DND-41 (cell line): ENCODE measurements around the gene OR10AD1.

Experiments
- ATAC-seq: fragments of 200-7000 bp; cut with Tn5 transposase; 3 replicates; pipeline ENCODE4 v1.9.1; 2021; ENCODE audit warnings: low read depth; ENCODE audit not compliant: insufficient read depth
- DNase-seq: peaks from one replicate; pipeline ENCODE4 v3.0.0-alpha.2; 2020
- H2AFZ ChIP-seq: 2 replicates; pipeline ENCODE4 v1.6.0; 2012; ENCODE audit warnings: low read depth, low read length
- H3K27ac ChIP-seq: 2 replicates; pipeline ENCODE4 v1.5.1; 2012; ENCODE audit warnings: low read length, inconsistent platforms
- H3K27me3 ChIP-seq: fragments of 200-600 bp; sonication (generic); 2 replicates; pipeline ENCODE4 v1.6.0; 2012; ENCODE audit warnings: low read length, mild to moderate bottlenecking, inconsistent platforms; ENCODE audit not compliant: insufficient read depth, poor library complexity
- H3K36me3 ChIP-seq: 2 replicates; pipeline ENCODE4 v1.5.1; 2012; ENCODE audit warnings: low read length, inconsistent platforms; ENCODE audit not compliant: insufficient read depth
- H3K4me1 ChIP-seq: 2 replicates; pipeline ENCODE4 v1.5.1; 2012; ENCODE audit warnings: mild to moderate bottlenecking, low read length; ENCODE audit not compliant: insufficient read depth
- H3K4me2 ChIP-seq: 2 replicates; pipeline ENCODE4 v1.6.0; 2012; ENCODE audit warnings: mild to moderate bottlenecking, moderate library complexity, low read length, inconsistent platforms; ENCODE audit not compliant: insufficient read depth
- H3K4me3 ChIP-seq, 2 experiments: fragments of 200-600 bp in 1 of 2; shearing (Covaris generic) in 1 of 2; 2 replicates each; pipeline ENCODE4 v1.5.1; 2012 to 2016; ENCODE audit warnings: inconsistent platforms in 2 of 2, low read length in 2 of 2, mild to moderate bottlenecking in 2 of 2, low read depth in 1 of 2, moderate library complexity in 1 of 2
- H3K79me2 ChIP-seq: 2 replicates; pipeline ENCODE4 v1.6.0; 2012; ENCODE audit warnings: low read length, inconsistent platforms; ENCODE audit not compliant: insufficient read depth
- H3K9ac ChIP-seq: 2 replicates; pipeline ENCODE4 v1.6.0; 2012; ENCODE audit warnings: low read depth, mild to moderate bottlenecking, inconsistent platforms, low read length, moderate library complexity
- H3K9me3 ChIP-seq: 2 replicates; pipeline ENCODE4 v1.5.1; 2012; ENCODE audit warnings: low read length, moderate library complexity, mild to moderate bottlenecking, inconsistent platforms; ENCODE audit not compliant: insufficient read depth, severe bottlenecking
- H4K20me1 ChIP-seq: 2 replicates; pipeline ENCODE4 v1.6.0; 2012; ENCODE audit warnings: low read length; ENCODE audit not compliant: insufficient read depth
- CTCF ChIP-seq: IDR thresholded peaks from 2 replicates; pipeline ENCODE4 v1.5.1; 2012; ENCODE audit warnings: borderline replicate concordance, low read length, moderate library complexity, mild to moderate bottlenecking; ENCODE audit not compliant: poor library complexity, severe bottlenecking; ENCODE audit errors: extremely low read depth
- EZH2 ChIP-seq: IDR thresholded peaks from 3 replicates; pipeline ENCODE4 v1.6.1; 2012; ENCODE audit warnings: borderline replicate concordance, low read depth, mild to moderate bottlenecking, moderate library complexity, low read length, inconsistent platforms; ENCODE audit not compliant: severe bottlenecking

OR10AD1 gene

DNA sequence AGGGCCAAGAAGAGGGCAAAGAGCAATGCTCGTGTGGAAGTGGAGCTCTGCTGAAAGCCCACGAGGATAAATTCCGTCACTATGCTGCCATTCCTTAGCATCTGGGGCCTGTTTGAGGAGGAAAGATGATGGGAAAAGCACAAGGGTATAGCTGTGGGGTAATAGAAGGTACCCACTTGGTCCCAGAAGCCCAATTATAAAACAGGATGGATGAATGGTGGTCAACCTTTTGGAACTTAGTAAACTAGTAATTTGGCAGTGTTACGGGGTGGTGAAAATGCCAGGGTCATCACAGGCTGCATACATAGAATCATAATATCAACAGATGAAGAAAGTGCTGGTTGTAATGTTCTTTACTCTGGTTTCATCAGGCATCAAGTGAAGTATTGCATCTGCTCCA is at the start of gene OR10AD1:
Gene OR10AD1, minus strand, starts transcription at position 101 of the 400 bp plus-strand sequence. Its CDS starts 0 bp downstream, at position 101.
- H3K4me2 ChIP-seq, result no peak within 1 kb of the TSS
- H3K36me3 ChIP-seq, result no peaks in the 10 kb centered on the region
- no peak for TF ChIP-seq EZH2
- TF ChIP-seq CTCF, result no peak
- H3K27ac ChIP-seq, result no peak within 1 kb of the TSS
- DNase-seq, result no peak
- ATAC-seq, result no peak
- H3K4me1 ChIP-seq, result no peaks in the 10 kb centered on the region
- H3K79me2 ChIP-seq, result no peaks in the 10 kb centered on the region
- H4K20me1 ChIP-seq, result no peaks in the 10 kb centered on the region
- no peak within 1 kb of the TSS for H3K9ac ChIP-seq
- H2AFZ ChIP-seq, result no peak within 1 kb of the TSS; the same call in 1 of the 2 replicates
- peaks cover 10% of the 10 kb centered on the region for H3K27me3 ChIP-seq
- no peak within 1 kb of the TSS for H3K4me3 ChIP-seq
- H3K9me3 ChIP-seq, result no peaks in the 10 kb centered on the region

DNA sequence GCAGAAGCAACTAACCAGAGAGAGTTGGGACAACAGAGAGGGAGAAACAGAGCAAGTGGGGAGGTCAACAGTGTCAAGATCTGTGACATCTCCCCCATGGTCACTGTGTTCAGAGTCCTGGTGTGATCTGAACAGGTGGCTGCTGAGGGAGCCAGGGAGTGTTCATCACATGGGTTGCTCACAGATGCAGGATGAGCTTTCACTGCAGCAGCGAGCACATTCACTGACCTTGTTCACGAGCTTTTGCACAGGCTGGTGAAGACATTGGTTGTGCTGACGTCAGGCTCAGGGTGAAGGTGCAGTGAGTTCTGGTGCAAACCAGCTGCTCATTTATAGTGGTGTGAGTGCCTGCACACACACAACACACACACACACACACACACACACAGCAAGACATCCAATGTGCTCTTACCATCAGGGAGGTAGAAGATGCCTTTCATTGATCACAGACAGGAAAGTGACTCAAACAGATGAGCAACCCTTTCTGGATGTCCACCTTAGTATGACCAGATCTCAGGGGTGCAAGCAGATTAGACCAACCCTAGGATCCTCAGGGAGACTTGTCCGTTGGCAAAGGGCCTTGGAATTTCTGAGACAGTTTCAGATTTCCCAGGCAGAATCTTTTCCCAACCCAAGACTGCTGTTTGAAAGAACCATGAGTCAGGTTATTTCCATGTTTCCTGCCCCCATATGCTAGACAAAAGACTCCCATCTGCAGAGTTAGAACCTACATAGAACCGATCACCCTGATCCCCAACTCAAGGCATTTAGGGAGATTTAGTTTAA is 44.3 kb upstream of the OR10AD1 start:
- no peak overlapping the region for H3K4me2 ChIP-seq
- H3K27me3 ChIP-seq, result peaks cover 8% of the 10 kb centered on the region
- no peak overlapping the region for H3K9ac ChIP-seq
- H3K36me3 ChIP-seq, result no peaks in the 10 kb centered on the region
- no peak for ATAC-seq
- H3K4me1 ChIP-seq, result no peaks in the 10 kb centered on the region
- no peaks in the 10 kb centered on the region for H4K20me1 ChIP-seq
- no peak for DNase-seq
- no peak overlapping the region for H3K27ac ChIP-seq
- H2AFZ ChIP-seq, result no peak overlapping the region
- TF ChIP-seq EZH2 (no peak), CTCF (no peak)
- no peaks in the 10 kb centered on the region for H3K79me2 ChIP-seq
- no peaks in the 10 kb centered on the region for H3K9me3 ChIP-seq
- H3K4me3 ChIP-seq, result no peak overlapping the region

- no peak for TF ChIP-seq CTCF
- TF ChIP-seq EZH2, result no peak
- ATAC-seq (no peak), DNase-seq (no peak)
- Histone ChIP-seq H3K9ac (no peak overlapping the region), H3K36me3 (no peaks in the 10 kb centered on the region), H3K4me2 (no peak overlapping the region), H3K4me3 (no peak overlapping the region), H3K27ac (no peak overlapping the region), H3K27me3 (no peaks in the 10 kb centered on the region), H3K4me1 (no peaks in the 10 kb centered on the region), H3K79me2 (no peaks in the 10 kb centered on the region), H4K20me1 (no peaks in the 10 kb centered on the region), H3K9me3 (no peaks in the 10 kb centered on the region), H2AFZ (no peak overlapping the region)
Observed at GRCh38 chr12:48237162-48237561, 34.1 kb upstream of the OR10AD1 start.
